ENCODE data around the gene PCDHB16. TPM values are rescaled to one million over a fixed set of nuclear protein-coding genes. Genes with fewer than 3 reads are reported as not detected.
A peak's percentile ranks its signal among the peaks of the same experiment; 100 is the strongest.
"Not testable (repeated sequence)": the region's sequence is repeated elsewhere in the genome, so short reads cannot be mapped to it uniquely, and the experiment has no call there.

Gene PCDHB16
- total and polyA plus RNA-seq, 4 experiments from 2014 or later = not detected

DNA sequence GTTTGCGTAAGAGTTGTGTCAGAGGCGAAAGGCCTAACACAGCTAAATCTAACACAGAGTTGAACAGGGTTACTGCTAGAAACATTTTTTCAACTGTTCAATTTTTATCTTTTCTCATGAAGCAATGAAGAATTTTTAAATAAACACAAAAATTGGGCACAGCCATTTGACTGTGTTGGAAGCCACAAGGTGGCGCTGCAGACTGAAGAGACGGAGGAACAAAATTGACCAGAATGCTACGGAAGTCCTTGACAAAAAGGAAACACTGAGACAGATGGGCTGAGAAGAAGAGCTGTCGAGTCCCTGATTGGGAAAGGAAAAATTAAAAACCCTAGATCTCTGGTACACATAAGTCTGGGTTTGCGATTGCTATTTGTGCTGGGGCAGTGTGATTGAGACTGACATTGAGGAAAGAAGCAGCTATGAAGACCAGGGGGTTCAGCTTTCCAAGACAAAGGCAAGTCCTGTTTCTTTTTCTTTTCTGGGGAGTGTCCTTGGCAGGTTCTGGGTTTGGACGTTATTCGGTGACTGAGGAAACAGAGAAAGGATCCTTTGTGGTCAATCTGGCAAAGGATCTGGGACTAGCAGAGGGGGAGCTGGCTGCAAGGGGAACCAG lies 4.8 kb downstream of the PCDHB16 start, which contains the start of gene PCDHB9:
Gene PCDHB9, plus strand, starts transcription at position 265 of the 616 bp plus-strand sequence. Its CDS starts 158 bp downstream, at position 423.
- H3K36me3 Mint-ChIP-seq = peaks cover 3 to 4% of the 10 kb centered on the region in 2 donors
- H3K27ac ChIP-seq (ENCODE audit: low read depth, low read length) = no peak within 1 kb of the TSS
- H3K27me3 ChIP-seq (ENCODE audit: insufficient read depth, low read length) = no peaks in the 10 kb centered on the region
- H3K4me1 Mint-ChIP-seq = peaks cover 0 to 21% (median 5%) of the 10 kb centered on the region in 4 donors
- H3K9me3 ChIP-seq (ENCODE audit: control insufficient read depth in 1 of 2, low read length in 2 of 2) = no peaks in the 10 kb centered on the region
- H3K9me3 Mint-ChIP-seq = peaks cover 3 to 54% (median 33%) of the 10 kb centered on the region in 8 donors
- ChIA-PET POLR2A (ENCODE audit: partially characterized antibody) (no interaction called here), CTCF (ENCODE audit: partially characterized antibody) (interaction anchor here (1.3 kb wide), 3 partner anchors 13 to 370 kb away, joined by 3 to 5 read pairs (median 3); no protein-coding TSS in a partner anchor)
- H3K27me3 Mint-ChIP-seq = peaks cover 32 to 37% of the 10 kb centered on the region in 2 donors
- DNase-seq = peak; percentile 15 to 57 (median 22)
- no peaks in the 10 kb centered on the region for H3K4me1 ChIP-seq (ENCODE audit: insufficient read depth, low read length)
- intact Hi-C loops (cut with micrococcal nuclease) = loop anchor here (5.0 kb wide), 1 partner anchor 375 kb away; no protein-coding TSS in a partner anchor
- H3K4me3 Mint-ChIP-seq = peak within 1 kb of the TSS; percentile 5 to 75 (median 48)
- H3K27ac Mint-ChIP-seq = no peak within 1 kb of the TSS
- H3K4me3 ChIP-seq (ENCODE audit: low read length in 2 of 2) = no peak within 1 kb of the TSS
- H3K36me3 ChIP-seq (ENCODE audit: insufficient read depth, low read length) = no peaks in the 10 kb centered on the region

DNA sequence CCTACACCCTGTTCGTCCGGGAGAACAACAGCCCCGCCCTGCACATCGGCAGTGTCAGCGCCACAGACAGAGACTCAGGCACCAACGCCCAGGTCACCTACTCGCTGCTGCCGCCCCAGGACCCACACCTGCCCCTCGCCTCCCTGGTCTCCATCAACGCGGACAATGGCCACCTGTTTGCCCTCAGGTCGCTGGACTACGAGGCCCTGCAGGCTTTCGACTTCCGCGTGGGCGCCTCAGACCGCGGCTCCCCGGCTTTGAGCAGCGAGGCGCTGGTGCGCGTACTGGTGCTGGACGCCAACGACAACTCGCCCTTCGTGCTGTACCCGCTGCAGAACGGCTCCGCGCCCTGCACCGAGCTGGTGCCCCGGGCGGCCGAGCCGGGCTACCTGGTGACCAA lies 6.5 kb downstream of the PCDHB16 start:
- H3K9me3 ChIP-seq (ENCODE audit: control insufficient read depth in 1 of 2, low read length in 2 of 2); H3K36me3 Mint-ChIP-seq; H3K4me1 ChIP-seq (ENCODE audit: insufficient read depth, low read length); H3K27ac ChIP-seq (ENCODE audit: low read depth, low read length); CTCF ChIA-PET (ENCODE audit: partially characterized antibody); H3K4me3 ChIP-seq (ENCODE audit: low read length in 2 of 2); H3K27ac Mint-ChIP-seq; H3K27me3 ChIP-seq (ENCODE audit: insufficient read depth, low read length); H3K36me3 ChIP-seq (ENCODE audit: insufficient read depth, low read length); DNase-seq; POLR2A ChIA-PET (ENCODE audit: partially characterized antibody): not testable (repeated sequence)
- peak overlapping the region in 1 of 8 donors; percentile 22 for H3K4me3 Mint-ChIP-seq
- intact Hi-C loops (cut with micrococcal nuclease) = loop anchor here (5.0 kb wide), 1 partner anchor 374 kb away; no protein-coding TSS in a partner anchor
- peaks cover 2 to 57% (median 36%) of the 10 kb centered on the region in 8 donors for H3K9me3 Mint-ChIP-seq
- H3K4me1 Mint-ChIP-seq = peaks cover 0 to 18% (median 6%) of the 10 kb centered on the region in 4 donors
- H3K27me3 Mint-ChIP-seq = peaks cover 29 to 31% of the 10 kb centered on the region in 2 donors

DNA sequence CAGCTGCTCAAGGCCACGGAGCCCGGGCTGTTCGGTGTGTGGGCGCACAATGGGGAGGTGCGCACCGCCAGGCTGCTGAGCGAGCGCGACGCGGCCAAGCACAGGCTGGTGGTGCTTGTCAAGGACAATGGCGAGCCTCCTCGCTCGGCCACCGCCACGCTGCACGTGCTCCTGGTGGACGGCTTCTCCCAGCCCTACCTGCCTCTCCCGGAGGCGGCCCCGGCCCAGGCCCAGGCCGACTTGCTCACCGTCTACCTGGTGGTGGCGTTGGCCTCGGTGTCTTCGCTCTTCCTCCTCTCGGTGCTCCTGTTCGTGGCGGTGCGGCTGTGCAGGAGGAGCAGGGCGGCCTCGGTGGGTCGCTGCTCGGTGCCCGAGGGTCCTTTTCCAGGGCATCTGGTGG lies 6.9 kb downstream of the PCDHB16 start:
- peaks cover 2 to 57% (median 36%) of the 10 kb centered on the region in 8 donors for H3K9me3 Mint-ChIP-seq

DNA sequence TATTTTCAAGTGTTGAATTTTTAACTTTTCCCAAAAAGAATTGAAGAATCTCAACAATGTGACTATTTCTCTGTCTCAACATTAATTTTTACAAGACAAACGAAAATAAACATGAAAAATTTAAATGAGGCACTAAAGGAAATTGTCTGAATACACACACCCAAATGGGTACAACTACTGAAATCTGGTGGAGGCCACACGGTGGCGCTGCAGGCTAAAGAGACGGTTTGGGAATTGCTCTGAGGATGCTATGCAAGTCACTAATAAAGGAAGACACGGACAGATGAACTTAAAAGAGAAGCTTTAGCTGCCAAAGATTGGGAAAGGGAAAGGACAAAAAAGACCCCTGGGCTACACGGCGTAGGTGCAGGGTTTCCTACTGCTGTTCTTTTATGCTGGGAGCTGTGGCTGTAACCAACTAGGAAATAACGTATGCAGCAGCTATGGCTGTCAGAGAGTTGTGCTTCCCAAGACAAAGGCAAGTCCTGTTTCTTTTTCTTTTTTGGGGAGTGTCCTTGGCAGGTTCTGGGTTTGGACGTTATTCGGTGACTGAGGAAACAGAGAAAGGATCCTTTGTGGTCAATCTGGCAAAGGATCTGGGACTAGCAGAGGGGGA lies 10.0 kb downstream of the PCDHB16 start, which contains the start of gene PCDHB10:
Gene PCDHB10, plus strand, starts transcription at position 244 of the 616 bp plus-strand sequence. Its CDS starts 200 bp downstream, at position 444.
- POLR2A ChIA-PET (ENCODE audit: partially characterized antibody) = no interaction called here
- no peak within 1 kb of the TSS for H3K27ac ChIP-seq (ENCODE audit: low read depth, low read length)
- DNase-seq = peak in 1 of 5 donors; percentile 44
- CTCF ChIA-PET (ENCODE audit: partially characterized antibody) = no interaction called here
- H3K27me3 ChIP-seq (ENCODE audit: insufficient read depth, low read length) = no peaks in the 10 kb centered on the region
- intact Hi-C loops (cut with micrococcal nuclease) = no loop called here
- no peaks in the 10 kb centered on the region for H3K4me1 ChIP-seq (ENCODE audit: insufficient read depth, low read length)
- no peak within 1 kb of the TSS for H3K27ac Mint-ChIP-seq
- peaks cover 0 to 12% (median 3%) of the 10 kb centered on the region in 4 donors for H3K4me1 Mint-ChIP-seq
- H3K36me3 ChIP-seq (ENCODE audit: insufficient read depth, low read length) = no peaks in the 10 kb centered on the region
- no peaks in the 10 kb centered on the region for H3K9me3 ChIP-seq (ENCODE audit: control insufficient read depth in 1 of 2, low read length in 2 of 2)
- peak within 1 kb of the TSS in 3 of 8 donors; percentile 18 to 55 (median 44) for H3K4me3 Mint-ChIP-seq
- H3K27me3 Mint-ChIP-seq = peaks cover 22% of the 10 kb centered on the region in 2 donors
- H3K4me3 ChIP-seq (ENCODE audit: low read length in 2 of 2) = no peak within 1 kb of the TSS
- H3K9me3 Mint-ChIP-seq = peaks cover 4 to 61% (median 47%) of the 10 kb centered on the region in 8 donors
- peaks cover 3 to 5% of the 10 kb centered on the region in 2 donors for H3K36me3 Mint-ChIP-seq

More for the DNA sequence above, 6.9 kb downstream of the PCDHB16 start:
- DNase-seq; H3K4me3 Mint-ChIP-seq; H3K36me3 ChIP-seq (ENCODE audit: insufficient read depth, low read length); H3K4me1 ChIP-seq (ENCODE audit: insufficient read depth, low read length); H3K9me3 ChIP-seq (ENCODE audit: control insufficient read depth in 1 of 2, low read length in 2 of 2); H3K36me3 Mint-ChIP-seq; H3K27me3 ChIP-seq (ENCODE audit: insufficient read depth, low read length); POLR2A ChIA-PET (ENCODE audit: partially characterized antibody); H3K27ac Mint-ChIP-seq; H3K27ac ChIP-seq (ENCODE audit: low read depth, low read length); CTCF ChIA-PET (ENCODE audit: partially characterized antibody); H3K4me3 ChIP-seq (ENCODE audit: low read length in 2 of 2): not testable (repeated sequence)
- peaks cover 29 to 31% of the 10 kb centered on the region in 2 donors for H3K27me3 Mint-ChIP-seq
- peaks cover 0 to 18% (median 6%) of the 10 kb centered on the region in 4 donors for H3K4me1 Mint-ChIP-seq
- intact Hi-C loops (cut with micrococcal nuclease) = loop anchor here (5.0 kb wide), 1 partner anchor 373 kb away; no protein-coding TSS in a partner anchor

DNA sequence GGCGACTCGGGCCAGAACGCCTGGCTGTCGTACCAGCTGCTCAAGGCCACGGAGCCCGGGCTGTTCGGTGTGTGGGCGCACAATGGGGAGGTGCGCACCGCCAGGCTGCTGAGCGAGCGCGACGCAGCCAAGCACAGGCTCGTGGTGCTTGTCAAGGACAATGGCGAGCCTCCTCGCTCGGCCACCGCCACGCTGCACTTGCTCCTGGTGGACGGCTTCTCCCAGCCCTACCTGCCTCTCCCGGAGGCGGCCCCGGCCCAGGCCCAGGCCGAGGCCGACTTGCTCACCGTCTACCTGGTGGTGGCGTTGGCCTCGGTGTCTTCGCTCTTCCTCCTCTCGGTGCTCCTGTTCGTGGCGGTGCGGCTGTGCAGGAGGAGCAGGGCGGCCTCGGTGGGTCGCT lies 12.1 kb downstream of the PCDHB16 start:
- DNase-seq; H3K27ac ChIP-seq (ENCODE audit: low read depth, low read length); CTCF ChIA-PET (ENCODE audit: partially characterized antibody); H3K36me3 Mint-ChIP-seq; H3K4me3 ChIP-seq (ENCODE audit: low read length in 2 of 2); H3K4me3 Mint-ChIP-seq; H3K27me3 ChIP-seq (ENCODE audit: insufficient read depth, low read length); H3K36me3 ChIP-seq (ENCODE audit: insufficient read depth, low read length); H3K4me1 ChIP-seq (ENCODE audit: insufficient read depth, low read length); H3K9me3 ChIP-seq (ENCODE audit: control insufficient read depth in 1 of 2, low read length in 2 of 2); intact Hi-C loops (cut with micrococcal nuclease); H3K4me1 Mint-ChIP-seq; POLR2A ChIA-PET (ENCODE audit: partially characterized antibody): not testable (repeated sequence)
- Mint-ChIP-seq H3K27ac (peak overlapping the region in 1 of 7 donors; percentile 35), H3K27me3 (peaks cover 21 to 29% of the 10 kb centered on the region in 2 donors), H3K9me3 (peaks cover 3 to 72% (median 60%) of the 10 kb centered on the region in 8 donors)

DNA sequence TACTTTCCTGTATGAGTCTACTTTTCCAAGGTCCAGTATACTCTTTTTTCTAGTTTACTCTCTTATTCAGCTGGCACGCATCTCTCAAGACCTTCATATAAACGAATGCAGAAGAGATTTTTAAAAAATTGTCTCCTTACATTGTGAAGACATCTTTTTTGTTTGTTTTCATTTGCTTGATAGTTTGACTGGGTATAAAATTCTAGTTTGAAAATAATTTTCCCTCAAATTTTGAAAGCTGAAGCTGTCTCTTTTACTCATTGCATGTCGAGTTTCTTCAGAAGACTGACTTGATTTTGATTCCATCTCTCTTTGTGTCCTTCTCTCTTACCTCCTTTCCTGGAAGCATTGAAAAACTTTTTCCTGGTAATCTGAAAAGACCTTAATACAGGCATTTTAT lies 14.2 kb downstream of the PCDHB16 start:
- Mint-ChIP-seq H3K36me3 (peaks cover 3 to 4% of the 10 kb centered on the region in 2 donors), H3K4me3 (no peak overlapping the region), H3K9me3 (peaks cover 7 to 80% (median 69%) of the 10 kb centered on the region in 8 donors), H3K27me3 (peaks cover 25 to 30% of the 10 kb centered on the region in 2 donors), H3K4me1 (peaks cover 0 to 12% (median under 1%) of the 10 kb centered on the region in 4 donors), H3K27ac (no peak overlapping the region)
- Histone ChIP-seq H3K4me1 (ENCODE audit: insufficient read depth, low read length) (no peaks in the 10 kb centered on the region), H3K4me3 (ENCODE audit: low read length in 2 of 2) (no peak overlapping the region), H3K9me3 (ENCODE audit: control insufficient read depth in 1 of 2, low read length in 2 of 2) (no peaks in the 10 kb centered on the region), H3K36me3 (ENCODE audit: insufficient read depth, low read length) (no peaks in the 10 kb centered on the region), H3K27ac (ENCODE audit: low read depth, low read length) (no peak overlapping the region), H3K27me3 (ENCODE audit: insufficient read depth, low read length) (no peaks in the 10 kb centered on the region)
- CTCF ChIA-PET (ENCODE audit: partially characterized antibody) = interaction anchor here (1.2 kb wide), 1 partner anchor 27 kb away, joined by 3 read pairs; the partner anchor contains the start of gene PCDHB14
- DNase-seq = no peak
- POLR2A ChIA-PET (ENCODE audit: partially characterized antibody) = no interaction called here
- intact Hi-C loops (cut with micrococcal nuclease) = no loop called here

Data from CD4-positive, alpha-beta memory T cell (primary cell).